Karpas-422 (cell line): ENCODE results near the gene CDNF. TPM values are rescaled to one million over a fixed set of nuclear protein-coding genes. Genes with fewer than 3 reads are reported as not detected.

Experiments used
- DNase-seq: peaks from one replicate; pipeline ENCODE4 v3.0.0-alpha.2; 2015
- H2AFZ ChIP-seq: fragments of 200-600 bp; sonication (generic); 2 replicates; pipeline ENCODE4 v1.6.1; 2014; ENCODE audit warnings: antibody characterized with exemption, low read length, mixed read lengths
- H3K27ac ChIP-seq: fragments of 200-600 bp; sonication (generic); 2 replicates; pipeline ENCODE4 v1.5.1; 2014; ENCODE audit warnings: mild to moderate bottlenecking, low read length, moderate library complexity
- H3K27me3 ChIP-seq: fragments of 200-600 bp; sonication (generic); 2 replicates; pipeline ENCODE4 v1.6.1; 2014; ENCODE audit warnings: low read length, mixed read lengths
- H3K36me3 ChIP-seq: fragments of 200-600 bp; sonication (generic); 2 replicates; pipeline ENCODE4 v1.6.1; 2014; ENCODE audit warnings: low read length, mixed read lengths; ENCODE audit not compliant: insufficient read depth
- H3K4me1 ChIP-seq: fragments of 200-600 bp; sonication (generic); 2 replicates; pipeline ENCODE4 v1.6.1; 2014; ENCODE audit warnings: mild to moderate bottlenecking, low read length, mixed read lengths
- H3K4me2 ChIP-seq: fragments of 200-600 bp; sonication (generic); 2 replicates; pipeline ENCODE4 v1.6.1; 2014; ENCODE audit warnings: low read length, low read depth, mild to moderate bottlenecking; ENCODE audit not compliant: poor library complexity, severe bottlenecking
- H3K4me3 ChIP-seq: fragments of 200-600 bp; sonication (generic); 2 replicates; pipeline ENCODE4 v1.5.1; 2014; ENCODE audit warnings: mild to moderate bottlenecking, antibody characterized with exemption, low read length, mixed read lengths
- H3K79me2 ChIP-seq: fragments of 200-600 bp; sonication (generic); 2 replicates; pipeline ENCODE4 v1.6.1; 2014; ENCODE audit warnings: mild to moderate bottlenecking, low read length, mixed read lengths
- H3K9ac ChIP-seq: fragments of 200-600 bp; sonication (generic); 2 replicates; pipeline ENCODE4 v1.6.0; 2014; ENCODE audit warnings: low read length
- H3K9me2 ChIP-seq: fragments of 200-600 bp; sonication (generic), shearing (Covaris generic); replicated peaks from 2 replicates; pipeline ENCODE4 v1.6.0; 2014; ENCODE audit warnings: mild to moderate bottlenecking, low read length, moderate library complexity; ENCODE audit not compliant: insufficient read depth
- H3K9me3 ChIP-seq: fragments of 300-700, 200-600 bp; sonication (generic); 2 replicates; pipeline ENCODE4 v1.6.1; 2014; ENCODE audit warnings: low read length, mixed read lengths
- H4K20me1 ChIP-seq: fragments of 200-600 bp; sonication (generic); 2 replicates; pipeline ENCODE4 v1.6.1; 2014; ENCODE audit warnings: mild to moderate bottlenecking, antibody characterized with exemption, low read length, low read depth; ENCODE audit not compliant: insufficient read depth
- total RNA-seq: library from RNA; depleted of rRNA; stranded (reverse); fragments of >200 nt; shearing (Covaris generic); gene quantifications from 2 replicates; pipeline ENCODE4 v1.2.3, GENCODE V29; 2014; ENCODE audit warnings: low replicate concordance

Gene CDNF
- total RNA-seq, 1 experiment from 2014 or later = 1.2 TPM

GRCh38 chr10:14801723-14802122 is 36.1 kb downstream of the CDNF start:
- DNase-seq = no peak
- Histone ChIP-seq H3K9me2 (no peaks in the 10 kb centered on the region), H3K36me3 (no peaks in the 10 kb centered on the region), H3K4me1 (peaks cover 54% of the 10 kb centered on the region), H3K79me2 (no peaks in the 10 kb centered on the region), H3K9ac (no peak overlapping the region), H2AFZ (no peak overlapping the region), H3K4me2 (no peak overlapping the region), H3K27me3 (no peaks in the 10 kb centered on the region), H4K20me1 (no peaks in the 10 kb centered on the region), H3K4me3 (no peak overlapping the region), H3K27ac (no peak overlapping the region; the same call in 1 of the 2 replicates), H3K9me3 (no peaks in the 10 kb centered on the region)

GRCh38 chr10:14800397-14800796 is 37.4 kb downstream of the CDNF start:
- Histone ChIP-seq H3K4me2 (peak overlapping the region; percentile 64), H3K9ac (peak overlapping the region; percentile 40), H3K4me1 (peaks cover 54% of the 10 kb centered on the region), H3K4me3 (peak overlapping the region; percentile 30), H3K9me3 (no peaks in the 10 kb centered on the region), H3K27me3 (no peaks in the 10 kb centered on the region), H3K9me2 (no peaks in the 10 kb centered on the region), H4K20me1 (no peaks in the 10 kb centered on the region), H3K36me3 (no peaks in the 10 kb centered on the region), H3K79me2 (no peaks in the 10 kb centered on the region), H2AFZ (peak overlapping the region; percentile 64), H3K27ac (peak overlapping the region; percentile 89)
- peak; percentile 56 for DNase-seq

GRCh38 chr10:14798636-14799035 is 39.2 kb downstream of the CDNF start:
- no peak overlapping the region for H3K9ac ChIP-seq
- H3K9me3 ChIP-seq = no peaks in the 10 kb centered on the region
- H3K27me3 ChIP-seq = no peaks in the 10 kb centered on the region
- no peak overlapping the region for H3K4me3 ChIP-seq
- H3K79me2 ChIP-seq = no peaks in the 10 kb centered on the region
- H3K9me2 ChIP-seq = no peaks in the 10 kb centered on the region
- H3K4me1 ChIP-seq = peaks cover 54% of the 10 kb centered on the region
- DNase-seq = no peak
- H3K36me3 ChIP-seq = no peaks in the 10 kb centered on the region
- H2AFZ ChIP-seq = no peak overlapping the region
- peak overlapping the region; percentile 64 for H3K4me2 ChIP-seq
- no peaks in the 10 kb centered on the region for H4K20me1 ChIP-seq
- peak overlapping the region; percentile 89 for H3K27ac ChIP-seq

GRCh38 chr10:14787938-14788337 is 49.9 kb downstream of the CDNF start:
- H3K27ac ChIP-seq = no peak overlapping the region
- no peaks in the 10 kb centered on the region for H3K9me2 ChIP-seq
- H3K4me3 ChIP-seq = no peak overlapping the region
- 0 out of 2 replicates have a peak, but pooled peaks cover 2% of the 10 kb centered on the region for H3K27me3 ChIP-seq
- peaks cover 4% of the 10 kb centered on the region; the same call in 1 of the 2 replicates for H3K4me1 ChIP-seq
- no peaks in the 10 kb centered on the region; the same call in 1 of the 2 replicates for H3K9me3 ChIP-seq
- H3K9ac ChIP-seq = no peak overlapping the region
- no peak overlapping the region for H3K4me2 ChIP-seq
- no peaks in the 10 kb centered on the region for H4K20me1 ChIP-seq
- no peak for DNase-seq
- H3K79me2 ChIP-seq = no peaks in the 10 kb centered on the region
- no peak overlapping the region for H2AFZ ChIP-seq
- no peaks in the 10 kb centered on the region for H3K36me3 ChIP-seq

GRCh38 chr10:14784459-14785055 is 53.3 kb downstream of the CDNF start:
- no peak overlapping the region for H3K4me3 ChIP-seq
- H4K20me1 ChIP-seq = no peaks in the 10 kb centered on the region
- H3K4me1 ChIP-seq = no peaks in the 10 kb centered on the region
- no peak overlapping the region for H3K9ac ChIP-seq
- no peaks in the 10 kb centered on the region for H3K9me2 ChIP-seq
- no peak overlapping the region for H2AFZ ChIP-seq
- no peak for DNase-seq
- H3K79me2 ChIP-seq = no peaks in the 10 kb centered on the region
- no peaks in the 10 kb centered on the region; the same call in 1 of the 2 replicates for H3K9me3 ChIP-seq
- H3K27ac ChIP-seq = no peak overlapping the region
- no peaks in the 10 kb centered on the region for H3K36me3 ChIP-seq
- H3K4me2 ChIP-seq = no peak overlapping the region
- H3K27me3 ChIP-seq = no peaks in the 10 kb centered on the region

- H2AFZ ChIP-seq = no peak overlapping the region
- no peak overlapping the region for H3K4me2 ChIP-seq
- H3K4me1 ChIP-seq = no peaks in the 10 kb centered on the region
- DNase-seq = no peak
- no peak overlapping the region for H3K27ac ChIP-seq
- H3K9me2 ChIP-seq = no peaks in the 10 kb centered on the region
- H3K9ac ChIP-seq = no peak overlapping the region
- no peak overlapping the region for H3K4me3 ChIP-seq
- no peaks in the 10 kb centered on the region for H3K27me3 ChIP-seq
- H3K36me3 ChIP-seq = no peaks in the 10 kb centered on the region
- H3K9me3 ChIP-seq = no peaks in the 10 kb centered on the region; the same call in 1 of the 2 replicates
- no peaks in the 10 kb centered on the region for H3K79me2 ChIP-seq
- no peaks in the 10 kb centered on the region for H4K20me1 ChIP-seq
Observed at GRCh38 chr10:14782691-14783363, 55.0 kb downstream of the CDNF start.

- Histone ChIP-seq H3K4me1 (no peaks in the 10 kb centered on the region), H3K9me3 (no peaks in the 10 kb centered on the region; the same call in 1 of the 2 replicates), H3K9ac (no peak overlapping the region), H3K27ac (no peak overlapping the region), H3K36me3 (no peaks in the 10 kb centered on the region), H3K4me3 (no peak overlapping the region), H3K79me2 (no peaks in the 10 kb centered on the region), H3K27me3 (no peaks in the 10 kb centered on the region), H2AFZ (no peak overlapping the region), H3K4me2 (no peak overlapping the region), H4K20me1 (no peaks in the 10 kb centered on the region), H3K9me2 (no peaks in the 10 kb centered on the region)
- DNase-seq = no peak
Observed at GRCh38 chr10:14781763-14782162, 56.1 kb downstream of the CDNF start.

- H3K9me3 ChIP-seq = no peaks in the 10 kb centered on the region
- H3K4me3 ChIP-seq = no peak overlapping the region
- no peaks in the 10 kb centered on the region for H3K9me2 ChIP-seq
- H2AFZ ChIP-seq = no peak overlapping the region
- H3K79me2 ChIP-seq = no peaks in the 10 kb centered on the region
- H4K20me1 ChIP-seq = no peaks in the 10 kb centered on the region
- no peaks in the 10 kb centered on the region for H3K36me3 ChIP-seq
- no peak overlapping the region for H3K27ac ChIP-seq
- no peak overlapping the region for H3K9ac ChIP-seq
- no peak overlapping the region for H3K4me2 ChIP-seq
- DNase-seq = no peak
- no peaks in the 10 kb centered on the region for H3K27me3 ChIP-seq
- no peaks in the 10 kb centered on the region for H3K4me1 ChIP-seq
Observed at GRCh38 chr10:14779001-14779651, 58.7 kb downstream of the CDNF start.
